Psoas muscle (tissue), 8 donors: Measurements from ENCODE around the gene SDHA. TPM values are rescaled to one million over a fixed set of nuclear protein-coding genes. Genes with fewer than 3 reads are reported as not detected.
A peak's percentile ranks its signal among the peaks of the same experiment; 100 is the strongest.

Experiments used
- ATAC-seq, 4 donors: fragments of 200-7000 bp; cut with Tn5 transposase; one replicate each; pipeline ENCODE4 v1.9.1; 2020; ENCODE audit warnings: moderate library complexity in 3 of 4, mild to moderate bottlenecking in 2 of 4
- DNase-seq, 2 donors: peaks; one replicate each; pipeline ENCODE4 v3.0.0-alpha.2; 2020
- H3K27ac ChIP-seq: fragments of 200-600 bp; one replicate; pipeline ENCODE4 v1.8.0; 2022
- H3K27me3 ChIP-seq, 3 donors: fragments of 200-600 bp in 1 of 3; one replicate each; pipeline versions ENCODE4 v1.6.1 to v1.8.0; 2013 to 2022; ENCODE audit warnings: low read length in 2 of 3, mild to moderate bottlenecking in 2 of 3, moderate library complexity in 1 of 3; ENCODE audit not compliant: insufficient read depth in 3 of 3
- H3K36me3 ChIP-seq, 2 donors: fragments of 200-600 bp in 1 of 2; one replicate each; pipeline versions ENCODE4 v1.6.1 to v1.8.0; 2013 to 2022; ENCODE audit warnings: low read depth in 1 of 2, mild to moderate bottlenecking in 1 of 2, moderate library complexity in 1 of 2; ENCODE audit not compliant: insufficient read depth in 1 of 2
- H3K4me1 ChIP-seq: fragments of 200-600 bp; one replicate; pipeline ENCODE4 v1.8.0; 2022
- H3K4me3 ChIP-seq: fragments of 200-600 bp; one replicate; pipeline ENCODE4 v1.8.0; 2022; ENCODE audit warnings: mild to moderate bottlenecking
- H3K9me3 ChIP-seq: fragments of 200-600 bp; one replicate; pipeline ENCODE4 v1.8.0; 2022
- CTCF ChIP-seq: fragments of 200-600 bp; IDR thresholded peaks from one replicate; pipeline ENCODE4 v1.8.0; 2022; ENCODE audit warnings: antibody characterized with exemption
- WGBS, 3 donors: extraction: QIAGEN DNeasy Blood & Tissue Kit; methylation state at CpG; one replicate each; pipeline versions ENCODE4 v1.1.6 to v1.1.7; 2013; 5-methylcytosine and 5-hydroxymethylcytosine counted together
- intact Hi-C, 2 donors: fragments of 100-400 bp; cut with DNase I; formaldehyde crosslinking; loops; one replicate each; pipeline versions ENCODE4 v1.11.0 to v1.14.2; 2022
- polyA plus RNA-seq, 3 donors: library from polyadenylated mRNA; stranded (reverse); fragments of 200-250 nt; gene quantifications; one replicate each; pipeline ENCODE4 v1.2.3, GENCODE V29; 2013
- total RNA-seq, 4 donors: library from RNA; stranded (reverse); fragmentation: NEBNext Ultra II Directional in 2 of 4; extraction: Animal tissue kit (Norgen Biotek cat#: 25700) in 2 of 4; gene quantifications; one replicate each; pipeline versions ENCODE4 v1.2.1 to v1.2.4, GENCODE V29; 2021 to 2023
- donor health status: healthy with polysubstance abuse.
- donor health status: DM: no; HTN: no; CAD: no; lungs with moderate emphysema.
- donor health status: Bipolar disorder and iron deficiency.
- donor health status: healthy.
- donor health status: DM: yes; HTN: yes; CAD: no.
- donor health status: DM: no; HTN: no; CAD: no.
- donor health status: DM: no; HTN: no; CAD: no.
- donor health status: DM: yes; HTN: yes; CAD: no.

The SDHA gene
- total and polyA plus RNA-seq, 7 donors: 160 to 363 (median 269) TPM

GRCh38 chr5:191036-191948 lies 26.8 kb upstream of the SDHA start, which contains the start of gene LRRC14B:
Gene LRRC14B (plus strand): TSS chr5:191495. CDS start chr5:191539, 44 bp downstream.
- H3K4me3 ChIP-seq: peak within 1 kb of the TSS; percentile 54
- no peaks in the 10 kb centered on the region for H3K27me3 ChIP-seq
- no peaks in the 10 kb centered on the region for H3K36me3 ChIP-seq
- TF ChIP-seq CTCF: no peak
- DNase-seq: peak; percentile 75 to 95
- no peaks in the 10 kb centered on the region for H3K9me3 ChIP-seq
- ATAC-seq: peak; percentile 79 to 86 (median 85)
- H3K4me1 ChIP-seq: peaks cover 56% of the 10 kb centered on the region
- WGBS, 3 donors: 8 to 15% (median 12%) methylated on average over 47 to 56 of the region's 56 CpGs
- intact Hi-C loops: no loop called here
- peak within 1 kb of the TSS; percentile 97 for H3K27ac ChIP-seq

- 49 to 52% (median 50%) methylated on average over 36 to 46 of the region's 46 CpGs for WGBS, 3 donors
- peak overlapping the region; percentile 97 for H3K27ac ChIP-seq
- H3K9me3 ChIP-seq: no peaks in the 10 kb centered on the region
- H3K27me3 ChIP-seq: no peaks in the 10 kb centered on the region
- intact Hi-C loops: no loop called here
- DNase-seq (no peak), ATAC-seq (no peak)
- peaks cover 56% of the 10 kb centered on the region for H3K4me1 ChIP-seq
- H3K4me3 ChIP-seq: peak overlapping the region; percentile 54
- H3K36me3 ChIP-seq: no peaks in the 10 kb centered on the region
- no peak for TF ChIP-seq CTCF
Measured at GRCh38 chr5:191949-192690, 26.0 kb upstream of the SDHA start.

GRCh38 chr5:192691-192969 lies 25.5 kb upstream of the SDHA start:
- H3K36me3 ChIP-seq: no peaks in the 10 kb centered on the region
- peak overlapping the region; percentile 97 for H3K27ac ChIP-seq
- peaks cover 56% of the 10 kb centered on the region for H3K4me1 ChIP-seq
- H3K27me3 ChIP-seq: no peaks in the 10 kb centered on the region
- ATAC-seq (no peak), DNase-seq (no peak)
- intact Hi-C loops: no loop called here
- TF ChIP-seq CTCF: no peak
- H3K4me3 ChIP-seq: peak overlapping the region; percentile 54
- H3K9me3 ChIP-seq: no peaks in the 10 kb centered on the region
- WGBS, 3 donors: 31 to 51% (median 31%) methylated on average over 9 of the region's 9 CpGs

GRCh38 chr5:192970-193831 lies 24.9 kb upstream of the SDHA start:
- WGBS, 3 donors: 71 to 83% (median 75%) methylated on average over 16 to 17 of the region's 17 CpGs
- no peaks in the 10 kb centered on the region for H3K9me3 ChIP-seq
- H3K4me3 ChIP-seq: peak overlapping the region; percentile 54
- intact Hi-C loops: no loop called here
- TF ChIP-seq CTCF: no peak
- ATAC-seq (no peak), DNase-seq (no peak)
- H3K36me3 ChIP-seq: no peaks in the 10 kb centered on the region
- no peaks in the 10 kb centered on the region for H3K27me3 ChIP-seq
- H3K4me1 ChIP-seq: peaks cover 55% of the 10 kb centered on the region
- peak overlapping the region; percentile 97 for H3K27ac ChIP-seq
